Right lobe of liver (tissue), 4 donors: Measurements from ENCODE around the gene NLRP10.

Experiments
- POLR2A ChIP-seq: fragments of 450-650 bp; IDR thresholded peaks from one replicate; pipeline ENCODE4 v1.6.1; 2017; ENCODE audit warnings: antibody characterized with exemption, mild to moderate bottlenecking
- TF ChIP-seq, protein P1 (sequence below), 4 donors: fragments of 200-600 bp in 3 of 4; fragments of 450-650 bp in 1 of 4; IDR thresholded peaks; one replicate each; pipeline versions ENCODE4 v1.5.1 to v1.8.0; 2016 to 2022; ENCODE audit warnings: antibody characterized with exemption in 4 of 4, mild to moderate bottlenecking in 2 of 4
- donor health status: DM: no; HTN: no; CAD: no.
- donor health status: DM: no; HTN: no; CAD: no.
- donor health status: DM: no; HTN: yes; CAD: no.

DNA sequence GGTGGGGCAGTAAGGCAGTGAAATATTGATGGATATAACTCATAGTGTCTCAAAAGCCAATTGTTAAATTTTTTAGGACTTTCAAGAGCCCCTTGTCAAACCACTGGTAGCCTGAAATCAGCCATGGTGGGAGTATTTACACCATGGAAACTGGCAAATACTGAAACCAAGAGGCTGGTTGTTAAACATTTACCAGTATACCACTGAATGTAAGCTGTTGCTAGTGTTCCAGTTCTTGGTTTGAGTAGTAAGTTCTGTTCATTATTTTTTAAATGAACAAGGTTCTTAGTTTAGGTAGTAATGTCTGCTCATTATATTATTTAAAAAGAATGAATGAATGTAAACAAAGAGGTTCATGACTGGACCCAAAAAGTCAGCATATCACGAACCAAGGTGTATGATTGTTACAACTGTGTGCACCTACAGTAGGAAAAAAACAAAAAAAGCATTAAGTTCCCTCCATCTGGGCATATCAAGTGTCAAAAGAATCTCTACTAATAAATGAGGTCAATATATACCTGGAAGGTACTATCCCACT is 17.4 kb upstream of the NLRP10 start:
- no peak for TF ChIP-seq POLR2A
- TF ChIP-seq, protein P1, sequence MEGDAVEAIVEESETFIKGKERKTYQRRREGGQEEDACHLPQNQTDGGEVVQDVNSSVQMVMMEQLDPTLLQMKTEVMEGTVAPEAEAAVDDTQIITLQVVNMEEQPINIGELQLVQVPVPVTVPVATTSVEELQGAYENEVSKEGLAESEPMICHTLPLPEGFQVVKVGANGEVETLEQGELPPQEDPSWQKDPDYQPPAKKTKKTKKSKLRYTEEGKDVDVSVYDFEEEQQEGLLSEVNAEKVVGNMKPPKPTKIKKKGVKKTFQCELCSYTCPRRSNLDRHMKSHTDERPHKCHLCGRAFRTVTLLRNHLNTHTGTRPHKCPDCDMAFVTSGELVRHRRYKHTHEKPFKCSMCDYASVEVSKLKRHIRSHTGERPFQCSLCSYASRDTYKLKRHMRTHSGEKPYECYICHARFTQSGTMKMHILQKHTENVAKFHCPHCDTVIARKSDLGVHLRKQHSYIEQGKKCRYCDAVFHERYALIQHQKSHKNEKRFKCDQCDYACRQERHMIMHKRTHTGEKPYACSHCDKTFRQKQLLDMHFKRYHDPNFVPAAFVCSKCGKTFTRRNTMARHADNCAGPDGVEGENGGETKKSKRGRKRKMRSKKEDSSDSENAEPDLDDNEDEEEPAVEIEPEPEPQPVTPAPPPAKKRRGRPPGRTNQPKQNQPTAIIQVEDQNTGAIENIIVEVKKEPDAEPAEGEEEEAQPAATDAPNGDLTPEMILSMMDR (IDR thresholded peaks at IDR 0.05), result no peak
